Endothelial cell of umbilical vein (primary cell): ENCODE results near the gene VANGL2.

ENCODE experiments used
- EZH2 ChIP-seq: IDR thresholded peaks from 2 replicates; pipeline ENCODE4 v1.6.1; 2012; ENCODE audit warnings: borderline replicate concordance, low read depth, mild to moderate bottlenecking, moderate library complexity, low read length, inconsistent platforms; ENCODE audit not compliant: severe bottlenecking
- FOS ChIP-seq: IDR thresholded peaks from 2 replicates; pipeline ENCODE4 v1.6.1; 2011; ENCODE audit warnings: mild to moderate bottlenecking, low read length, moderate library complexity, borderline replicate concordance; ENCODE audit not compliant: insufficient read depth
- JUN ChIP-seq: IDR thresholded peaks from 2 replicates; pipeline ENCODE4 v1.6.1; 2011; ENCODE audit warnings: borderline replicate concordance, low read depth; ENCODE audit not compliant: insufficient read length, insufficient read depth
- POLR2A ChIP-seq: IDR thresholded peaks from 2 replicates; pipeline ENCODE4 v1.6.1; 2012; ENCODE audit warnings: low read depth, mild to moderate bottlenecking, control low read depth, low read length
- POLR2AphosphoS5 ChIP-seq: IDR thresholded peaks from 2 replicates; pipeline ENCODE4 v1.6.1; 2012; ENCODE audit warnings: low read depth, mild to moderate bottlenecking, control low read depth, low read length, moderate library complexity; ENCODE audit not compliant: insufficient read depth
- TF ChIP-seq, protein P1 (sequence below), 2 donors: IDR thresholded peaks; 1 replicate in 1 of 2; 2 replicates in 1 of 2; pipeline ENCODE4 v1.5.1; 2011; ENCODE audit warnings: low read length in 2 of 2, mild to moderate bottlenecking in 2 of 2, moderate library complexity in 2 of 2, control low read depth in 1 of 2, inconsistent platforms in 1 of 2, low read depth in 1 of 2; ENCODE audit not compliant: insufficient read depth in 1 of 2; ENCODE audit errors: extremely low read depth in 1 of 2
- TF ChIP-seq, protein P2 (sequence below): IDR thresholded peaks from 2 replicates; pipeline ENCODE4 v1.6.1; 2011; ENCODE audit not compliant: insufficient read depth, insufficient read length

DNA sequence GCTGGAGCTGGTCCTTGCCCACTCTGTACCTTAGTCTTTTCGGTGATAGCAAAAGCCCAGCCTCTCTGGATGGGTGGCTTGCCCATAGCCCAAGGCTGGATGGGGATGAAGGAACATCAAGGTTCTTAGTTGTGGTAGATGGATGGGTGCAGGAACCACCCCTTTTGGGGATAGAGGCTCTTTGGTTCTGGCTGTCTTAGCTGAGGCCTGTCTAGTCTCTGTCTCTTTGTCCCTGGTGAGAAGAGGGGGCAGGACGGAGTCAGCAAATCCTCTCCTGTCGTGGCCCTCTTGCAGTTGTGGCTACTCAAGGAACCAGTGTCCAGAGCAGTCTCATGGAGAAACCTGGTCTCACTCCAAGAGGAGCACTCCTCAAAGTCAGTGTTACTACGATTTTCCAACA, 8.5 kb downstream of the VANGL2 start:
- TF ChIP-seq, protein P1, sequence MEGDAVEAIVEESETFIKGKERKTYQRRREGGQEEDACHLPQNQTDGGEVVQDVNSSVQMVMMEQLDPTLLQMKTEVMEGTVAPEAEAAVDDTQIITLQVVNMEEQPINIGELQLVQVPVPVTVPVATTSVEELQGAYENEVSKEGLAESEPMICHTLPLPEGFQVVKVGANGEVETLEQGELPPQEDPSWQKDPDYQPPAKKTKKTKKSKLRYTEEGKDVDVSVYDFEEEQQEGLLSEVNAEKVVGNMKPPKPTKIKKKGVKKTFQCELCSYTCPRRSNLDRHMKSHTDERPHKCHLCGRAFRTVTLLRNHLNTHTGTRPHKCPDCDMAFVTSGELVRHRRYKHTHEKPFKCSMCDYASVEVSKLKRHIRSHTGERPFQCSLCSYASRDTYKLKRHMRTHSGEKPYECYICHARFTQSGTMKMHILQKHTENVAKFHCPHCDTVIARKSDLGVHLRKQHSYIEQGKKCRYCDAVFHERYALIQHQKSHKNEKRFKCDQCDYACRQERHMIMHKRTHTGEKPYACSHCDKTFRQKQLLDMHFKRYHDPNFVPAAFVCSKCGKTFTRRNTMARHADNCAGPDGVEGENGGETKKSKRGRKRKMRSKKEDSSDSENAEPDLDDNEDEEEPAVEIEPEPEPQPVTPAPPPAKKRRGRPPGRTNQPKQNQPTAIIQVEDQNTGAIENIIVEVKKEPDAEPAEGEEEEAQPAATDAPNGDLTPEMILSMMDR (IDR thresholded peaks at IDR 0.05; ENCODE audit: extremely low read depth in 1 of 2, insufficient read depth in 1 of 2, low read depth in 1 of 2, low read length in 2 of 2), result no peak
- TF ChIP-seq POLR2A (no peak), POLR2AphosphoS5 (no peak), EZH2 (no peak), JUN (no peak), FOS (no peak)
- TF ChIP-seq, protein P2, sequence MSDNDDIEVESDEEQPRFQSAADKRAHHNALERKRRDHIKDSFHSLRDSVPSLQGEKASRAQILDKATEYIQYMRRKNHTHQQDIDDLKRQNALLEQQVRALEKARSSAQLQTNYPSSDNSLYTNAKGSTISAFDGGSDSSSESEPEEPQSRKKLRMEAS, result no peak
